ENCODE data around the gene PACSIN1. TPM values are rescaled to one million over a fixed set of nuclear protein-coding genes. Genes with fewer than 3 reads are reported as not detected.

PACSIN1 gene
- total RNA-seq, 1 donor from 2014 or later: 0.41 TPM

GRCh38 chr6:34558172-34558714 lies 92.4 kb downstream of the PACSIN1 start:
- Mint-ChIP-seq H3K4me1 (peaks cover 25% of the 10 kb centered on the region), H3K4me3 (no peak overlapping the region), H3K9me3 (no peaks in the 10 kb centered on the region), H3K27ac (no peak overlapping the region), H3K27me3 (ENCODE audit: insufficient read depth, low read depth) (peaks cover 4% of the 10 kb centered on the region), H3K36me3 (no peaks in the 10 kb centered on the region)
- H3K9ac ChIP-seq: no peak overlapping the region
- no peaks in the 10 kb centered on the region for H3K27me3 ChIP-seq
- DNase-seq (ENCODE audit: low spot score): no peak
- no peaks in the 10 kb centered on the region for H3K79me2 ChIP-seq (ENCODE audit: low read depth)
- H3K4me1 ChIP-seq: peaks cover 12% of the 10 kb centered on the region
- no peaks in the 10 kb centered on the region for H4K20me1 ChIP-seq (ENCODE audit: low read depth)
- H2AFZ ChIP-seq (replicated peaks): no peak overlapping the region
- TF ChIP-seq EZH2phosphoT487 (IDR thresholded peaks at IDR 0.05): no peak
- TF ChIP-seq EZH2 (IDR thresholded peaks at IDR 0.05): no peak
- no peak for TF ChIP-seq CTCF (IDR thresholded peaks at IDR 0.05)
- H3K4me3 ChIP-seq: no peak overlapping the region
- no peak overlapping the region for H3K27ac ChIP-seq
- no peak overlapping the region for H3K4me2 ChIP-seq
- no peaks in the 10 kb centered on the region for H3K36me3 ChIP-seq
- H3K9me3 ChIP-seq (ENCODE audit: low read depth): no peaks in the 10 kb centered on the region
- no peaks in the 10 kb centered on the region for H3F3A ChIP-seq (ENCODE audit: low read depth)

- no peak for TF ChIP-seq EZH2 (IDR thresholded peaks at IDR 0.05)
- no peak for TF ChIP-seq EZH2phosphoT487 (IDR thresholded peaks at IDR 0.05)
- no peak for TF ChIP-seq CTCF (IDR thresholded peaks at IDR 0.05)
- Mint-ChIP-seq H3K4me1 (peaks cover 20% of the 10 kb centered on the region), H3K36me3 (no peaks in the 10 kb centered on the region), H3K27ac (peak overlapping the region; percentile 60), H3K4me3 (no peak overlapping the region), H3K27me3 (ENCODE audit: insufficient read depth, low read depth) (peaks cover 4% of the 10 kb centered on the region), H3K9me3 (no peaks in the 10 kb centered on the region)
- H4K20me1 ChIP-seq (ENCODE audit: low read depth): no peaks in the 10 kb centered on the region
- H3K4me1 ChIP-seq: peaks cover 12% of the 10 kb centered on the region
- H3K27ac ChIP-seq: no peak overlapping the region
- H3K36me3 ChIP-seq: no peaks in the 10 kb centered on the region
- no peak overlapping the region for H3K4me2 ChIP-seq
- H3F3A ChIP-seq (ENCODE audit: low read depth): no peaks in the 10 kb centered on the region
- H3K79me2 ChIP-seq (ENCODE audit: low read depth): no peaks in the 10 kb centered on the region
- H3K9ac ChIP-seq: no peak overlapping the region
- no peak for DNase-seq (ENCODE audit: low spot score)
- no peak overlapping the region for H3K4me3 ChIP-seq
- peak overlapping the region; percentile 39 for H2AFZ ChIP-seq (replicated peaks)
- no peaks in the 10 kb centered on the region for H3K27me3 ChIP-seq
- no peaks in the 10 kb centered on the region for H3K9me3 ChIP-seq (ENCODE audit: low read depth)
These were observed 93.9 kb downstream of the PACSIN1 start for GRCh38 chr6:34559651-34560365.

GRCh38 chr6:34560366-34561226 lies 94.7 kb downstream of the PACSIN1 start:
- H3K9ac ChIP-seq: no peak overlapping the region
- TF ChIP-seq CTCF (IDR thresholded peaks at IDR 0.05): no peak
- no peak for TF ChIP-seq EZH2 (IDR thresholded peaks at IDR 0.05)
- TF ChIP-seq EZH2phosphoT487 (IDR thresholded peaks at IDR 0.05): no peak
- Mint-ChIP-seq H3K27me3 (ENCODE audit: insufficient read depth, low read depth) (peaks cover 4% of the 10 kb centered on the region), H3K36me3 (no peaks in the 10 kb centered on the region), H3K4me3 (no peak overlapping the region), H3K9me3 (no peaks in the 10 kb centered on the region), H3K27ac (peak overlapping the region; percentile 60), H3K4me1 (peaks cover 16% of the 10 kb centered on the region)
- H2AFZ ChIP-seq (replicated peaks): peak overlapping the region; percentile 39
- H4K20me1 ChIP-seq (ENCODE audit: low read depth): no peaks in the 10 kb centered on the region
- no peak for DNase-seq (ENCODE audit: low spot score)
- no peak overlapping the region for H3K4me3 ChIP-seq
- H3K9me3 ChIP-seq (ENCODE audit: low read depth): no peaks in the 10 kb centered on the region
- peaks cover 12% of the 10 kb centered on the region for H3K4me1 ChIP-seq
- H3F3A ChIP-seq (ENCODE audit: low read depth): no peaks in the 10 kb centered on the region
- no peaks in the 10 kb centered on the region for H3K36me3 ChIP-seq
- no peaks in the 10 kb centered on the region for H3K27me3 ChIP-seq
- no peaks in the 10 kb centered on the region for H3K79me2 ChIP-seq (ENCODE audit: low read depth)
- H3K4me2 ChIP-seq: no peak overlapping the region
- H3K27ac ChIP-seq: no peak overlapping the region

All from neural progenitor cell (in vitro differentiated cells).